ENCODE results near the gene CPNE9.

CPNE9 gene

DNA sequence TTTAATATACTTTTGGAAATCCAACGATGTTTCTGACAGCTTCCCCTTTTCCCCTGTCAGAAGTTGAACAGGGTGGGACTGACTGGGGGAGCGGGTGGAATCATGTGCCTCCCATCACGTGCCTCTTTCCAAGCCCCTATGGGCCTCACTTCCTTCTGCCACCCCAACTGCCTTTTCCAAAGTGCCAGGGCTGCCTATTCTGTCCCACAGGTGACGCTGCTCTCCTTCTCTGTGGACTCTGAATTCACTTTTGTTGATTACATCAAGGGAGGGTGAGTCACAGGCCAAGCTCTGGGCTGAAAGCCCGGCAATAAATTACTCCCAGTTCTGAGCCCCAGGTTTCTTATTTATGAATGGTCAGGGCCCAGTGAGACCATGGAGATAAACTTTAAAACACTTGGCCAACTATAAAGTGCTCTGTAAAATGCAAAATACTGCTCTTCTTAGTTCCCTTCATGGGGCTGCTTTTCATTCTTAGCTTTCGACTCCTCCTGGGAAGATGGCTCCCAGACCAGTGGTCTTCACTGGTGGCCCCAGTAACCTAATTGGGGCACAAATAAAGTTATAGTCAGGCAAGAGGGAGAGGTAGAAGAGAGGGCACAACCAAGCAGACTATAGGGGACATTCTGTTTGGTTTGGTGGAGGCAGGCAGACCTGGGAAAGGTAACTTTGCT, 12.3 kb downstream of the CPNE9 start:
- DNase-seq (ENCODE audit: low spot score), result no peak

- DNase-seq (ENCODE audit: low spot score), result no peak
Measured at GRCh38 chr3:9716801-9717555, 13.3 kb downstream of the CPNE9 start.

DNA sequence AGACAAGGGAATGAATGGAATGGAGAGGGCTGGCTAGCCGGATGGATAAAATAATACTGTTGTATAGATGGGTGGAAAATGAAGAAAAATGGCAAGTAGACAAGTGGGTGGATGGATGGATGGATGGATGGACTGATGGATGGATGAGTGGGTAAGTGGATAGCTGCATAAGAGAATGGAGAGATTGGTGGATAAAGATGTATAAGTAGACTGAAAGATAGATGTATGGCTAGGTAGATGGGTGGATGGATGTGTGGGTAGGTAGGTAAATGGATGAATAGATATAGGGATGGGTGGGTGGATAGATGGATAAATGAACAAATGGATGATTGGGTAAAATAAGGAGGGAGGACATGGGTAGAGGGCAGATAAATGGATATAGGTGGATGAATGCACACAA, 13.9 kb downstream of the CPNE9 start:
- no peak for DNase-seq (ENCODE audit: low spot score)

DNA sequence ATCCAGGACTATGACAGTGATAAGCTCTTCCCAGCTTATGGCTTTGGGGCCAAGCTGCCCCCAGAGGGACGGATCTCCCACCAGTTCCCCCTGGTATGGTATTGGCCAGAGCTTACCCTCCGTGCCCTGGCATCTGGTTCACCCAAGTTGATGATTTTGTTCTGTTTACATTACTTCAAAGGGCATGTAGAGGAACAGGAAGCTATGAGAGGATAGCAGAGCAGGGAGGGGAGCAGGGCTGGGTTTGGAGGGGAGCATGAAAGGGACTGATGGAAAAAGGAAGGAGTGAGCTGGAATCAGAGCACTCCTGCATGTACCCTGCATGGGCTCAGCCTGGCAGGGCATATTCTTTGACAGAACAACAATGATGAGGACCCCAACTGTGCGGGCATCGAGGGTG, 14.5 kb downstream of the CPNE9 start:
- no peak for DNase-seq (ENCODE audit: low spot score)

- DNase-seq (ENCODE audit: low spot score), result peak; percentile 17
Measured at GRCh38 chr3:9721015-9721699, 17.5 kb downstream of the CPNE9 start.

DNA sequence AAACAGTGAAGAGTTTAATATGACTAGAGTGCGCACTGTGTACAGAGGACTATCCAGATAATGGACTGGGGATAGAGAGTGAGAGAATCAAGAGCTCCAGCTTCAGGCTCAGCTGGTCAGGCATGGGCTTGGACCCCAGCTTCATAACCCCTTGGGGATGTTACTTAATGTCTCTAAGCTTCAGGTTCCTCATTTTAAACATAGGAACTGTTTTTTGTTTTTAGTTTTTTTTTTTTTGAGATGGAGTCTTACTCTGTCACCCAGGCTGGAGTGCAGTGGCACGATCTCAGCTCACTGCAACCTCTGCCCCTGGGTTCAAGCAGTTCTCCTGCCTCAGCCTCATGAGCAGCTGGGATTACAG, 18.0 kb downstream of the CPNE9 start:
- no peak for DNase-seq (ENCODE audit: low spot score)

GRCh38 chr3:9725775-9726515, 22.3 kb downstream of the CPNE9 start:
- no peak for DNase-seq (ENCODE audit: low spot score)

DNA sequence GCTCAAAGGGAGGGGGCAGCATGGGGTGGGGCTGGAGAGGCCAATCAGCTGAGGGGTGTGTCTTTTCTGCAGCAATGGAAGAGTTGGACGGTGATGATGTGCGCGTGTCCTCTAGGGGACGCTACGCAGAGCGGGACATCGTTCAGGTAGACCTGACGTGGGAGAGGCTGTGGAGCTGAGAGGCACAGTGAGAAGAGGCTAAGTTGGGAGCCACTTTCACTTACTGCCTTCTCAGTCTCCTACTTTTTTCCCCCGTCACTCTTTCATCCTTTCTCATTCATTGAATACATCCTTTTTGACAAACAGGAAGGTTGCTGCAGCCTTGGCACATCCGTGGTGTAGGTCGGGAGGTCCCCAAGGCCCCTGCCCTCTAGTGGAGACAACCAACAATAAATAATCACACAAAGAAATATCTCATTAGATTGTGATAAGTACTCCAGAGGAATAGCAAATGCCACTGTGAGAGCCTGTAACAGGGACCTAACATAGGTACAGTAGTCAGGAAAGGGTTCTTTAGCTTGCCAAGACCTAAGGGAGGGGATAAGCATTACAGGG, 23.5 kb downstream of the CPNE9 start:
- peak; percentile 84 for DNase-seq (ENCODE audit: low spot score)

DNA sequence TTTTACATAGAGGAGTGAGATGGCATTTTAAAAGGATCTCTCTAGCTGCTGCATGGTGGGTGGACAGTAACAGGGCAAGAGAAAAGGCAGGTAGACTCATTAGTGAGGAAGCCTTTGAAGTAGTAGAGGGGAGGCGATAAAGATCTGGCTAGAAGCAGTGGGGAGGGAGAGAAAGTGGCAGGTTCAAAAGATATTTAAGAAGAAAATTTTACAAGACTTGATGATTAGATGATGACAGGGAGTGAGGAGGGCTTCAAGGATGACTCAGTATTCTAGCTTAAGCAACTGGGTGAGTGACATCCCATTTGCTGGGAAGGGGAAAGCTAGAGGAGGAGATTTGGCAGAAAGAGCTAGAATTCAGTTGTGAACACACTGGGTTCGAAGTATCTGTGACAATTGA, 24.1 kb downstream of the CPNE9 start:
- no peak for DNase-seq (ENCODE audit: low spot score)

DNA sequence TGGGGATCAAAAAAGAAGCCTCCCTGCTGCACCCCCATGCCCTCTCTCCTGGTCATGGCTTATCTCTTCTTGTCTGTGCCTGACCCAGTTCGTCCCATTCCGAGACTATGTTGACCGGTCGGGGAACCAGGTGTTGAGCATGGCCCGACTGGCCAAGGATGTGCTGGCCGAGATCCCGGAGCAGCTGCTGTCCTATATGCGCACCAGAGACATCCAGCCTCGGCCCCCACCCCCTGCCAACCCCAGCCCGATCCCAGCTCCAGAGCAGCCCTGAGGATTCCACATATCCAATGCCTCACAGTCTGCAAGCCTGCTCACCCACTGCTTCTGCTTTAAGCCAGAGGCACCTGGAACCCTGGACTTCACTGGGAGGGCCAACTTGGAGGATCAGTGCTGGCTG, 25.8 kb downstream of the CPNE9 start:
- DNase-seq (ENCODE audit: low spot score), result no peak

- DNase-seq (ENCODE audit: low spot score), result no peak
Measured at GRCh38 chr3:9730657-9731205, 27.1 kb downstream of the CPNE9 start.

- peak; percentile 98 for DNase-seq (ENCODE audit: low spot score)
Measured at GRCh38 chr3:9731206-9732079, 27.8 kb downstream of the CPNE9 start, which contains the start of gene BRPF1. BRPF1 (plus strand) TSS chr3:9731735; CDS start chr3:9734141, 2,406 bp downstream.

DNA sequence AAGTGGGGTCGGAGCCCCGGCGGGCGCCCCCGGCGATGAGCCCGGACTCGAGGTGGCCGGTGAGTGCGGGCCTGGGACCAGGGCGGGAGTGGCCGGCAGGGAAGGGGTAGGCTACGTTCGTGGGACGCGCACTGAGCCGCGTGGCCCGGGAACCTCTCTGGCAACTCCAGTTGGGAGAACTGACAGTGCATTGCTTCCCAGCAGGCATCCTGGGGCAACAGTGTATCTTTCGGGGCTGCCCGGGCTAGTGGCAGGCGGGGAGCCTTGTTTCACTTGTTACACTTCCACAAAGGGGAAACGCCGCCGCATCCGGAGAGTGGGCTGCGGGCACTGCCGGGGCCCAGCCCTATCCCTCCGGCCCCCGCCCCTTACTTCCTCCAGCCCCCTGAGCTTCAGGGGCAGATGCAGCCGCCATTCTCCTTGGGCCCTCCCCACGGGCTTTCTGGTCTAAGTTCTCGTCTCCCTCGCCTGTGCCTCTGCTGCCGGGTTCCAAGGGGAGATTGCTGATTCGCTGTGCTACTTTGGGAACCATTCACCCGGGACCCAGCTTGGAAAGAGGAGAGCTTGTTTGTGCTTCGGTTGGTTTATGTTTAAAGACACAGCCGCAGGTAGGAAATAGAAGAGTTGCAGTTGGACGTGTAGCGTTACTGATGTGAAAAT, 28.6 kb downstream of the CPNE9 start:
- peak; percentile 49 for DNase-seq (ENCODE audit: low spot score)

DNA sequence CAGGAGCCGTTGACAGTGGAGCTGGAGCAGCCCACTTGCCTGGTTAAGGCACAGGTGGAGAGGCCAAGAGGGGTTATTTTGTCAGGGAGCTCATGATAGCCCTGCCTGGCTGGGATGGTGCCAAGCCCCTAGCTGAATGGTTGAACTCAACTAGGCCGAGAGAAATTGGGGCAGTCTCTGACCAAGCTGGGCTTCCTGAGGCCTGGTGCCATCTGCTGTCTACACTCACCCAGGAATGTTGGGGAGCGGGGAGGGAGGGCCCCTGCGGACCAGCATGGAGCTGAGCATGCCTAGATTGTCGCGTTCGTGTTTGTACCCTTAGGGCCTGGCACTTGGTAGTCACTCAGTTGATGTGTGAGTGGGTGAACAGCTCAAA, 29.1 kb downstream of the CPNE9 start:
- no peak for DNase-seq (ENCODE audit: low spot score)

GRCh38 chr3:9736831-9737230, 33.2 kb downstream of the CPNE9 start:
- DNase-seq (ENCODE audit: low spot score), result no peak

DNA sequence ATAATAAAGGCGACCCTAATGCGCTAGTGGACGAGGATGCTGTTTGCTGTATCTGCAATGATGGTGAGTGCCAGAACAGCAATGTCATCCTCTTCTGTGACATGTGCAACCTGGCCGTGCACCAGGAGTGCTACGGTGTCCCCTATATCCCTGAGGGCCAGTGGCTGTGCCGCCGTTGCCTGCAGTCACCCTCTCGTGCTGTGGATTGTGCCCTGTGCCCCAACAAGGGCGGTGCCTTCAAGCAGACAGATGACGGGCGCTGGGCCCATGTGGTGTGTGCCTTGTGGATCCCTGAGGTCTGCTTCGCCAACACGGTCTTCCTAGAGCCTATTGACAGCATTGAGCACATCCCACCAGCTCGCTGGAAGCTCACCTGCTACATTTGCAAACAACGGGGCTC, 35.5 kb downstream of the CPNE9 start:
- DNase-seq (ENCODE audit: low spot score), result no peak

GRCh38 chr3:9742560-9742959, 38.9 kb downstream of the CPNE9 start:
- DNase-seq (ENCODE audit: low spot score), result no peak

GRCh38 chr3:9743548-9743947, 39.9 kb downstream of the CPNE9 start:
- DNase-seq (ENCODE audit: low spot score), result no peak

DNA sequence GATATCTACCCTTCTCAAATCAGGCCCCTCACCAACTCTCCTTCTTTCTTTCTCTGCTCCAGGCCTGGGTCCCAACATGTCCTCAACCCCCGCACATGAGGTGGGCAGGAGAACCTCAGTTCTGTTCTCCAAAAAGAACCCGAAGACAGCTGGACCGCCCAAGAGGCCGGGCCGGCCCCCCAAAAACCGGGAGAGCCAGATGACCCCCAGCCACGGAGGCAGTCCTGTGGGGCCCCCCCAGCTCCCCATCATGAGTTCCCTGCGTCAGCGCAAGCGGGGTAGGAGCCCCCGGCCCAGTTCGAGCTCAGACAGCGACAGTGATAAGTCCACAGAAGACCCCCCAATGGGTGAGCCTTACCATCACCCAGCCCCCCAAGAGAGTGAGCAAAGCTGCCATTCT, 40.5 kb downstream of the CPNE9 start:
- DNase-seq (ENCODE audit: low spot score), result no peak

DNA sequence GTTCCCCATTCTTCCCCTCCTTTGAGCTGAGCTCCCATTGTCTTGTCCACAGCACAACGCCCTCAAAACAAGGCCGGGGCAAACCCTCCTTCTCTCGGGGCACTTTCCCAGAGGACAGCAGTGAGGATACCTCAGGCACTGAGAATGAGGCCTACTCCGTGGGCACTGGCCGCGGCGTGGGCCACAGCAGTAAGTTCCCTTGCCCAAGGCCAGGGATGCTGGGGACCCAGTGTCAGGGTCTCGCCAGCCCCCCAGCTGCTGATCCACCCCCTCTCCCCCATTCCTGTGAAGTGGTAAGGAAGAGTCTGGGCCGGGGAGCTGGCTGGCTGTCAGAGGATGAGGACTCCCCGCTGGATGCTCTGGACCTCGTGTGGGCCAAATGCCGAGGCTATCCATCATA, 41.9 kb downstream of the CPNE9 start:
- DNase-seq (ENCODE audit: low spot score), result no peak
